Kidney (tissue), 14 donors: ENCODE measurements around the gene THOC6. TPM values are rescaled to one million over a fixed set of nuclear protein-coding genes. Genes with fewer than 3 reads are reported as not detected.

Experiments used
- DNase-seq, 5 donors: peaks; one replicate each; pipeline ENCODE4 v3.0.0-alpha.2; 2013 to 2020
- FAIRE-seq: peaks from 2 replicates; lab custom pipeline; 2012; peaks lifted over from hg19 to GRCh38; lab: Jason Lieb, UNC
- H3K27ac ChIP-seq, 2 donors: one replicate each; pipeline ENCODE4 v1.7.0; 2013; ENCODE audit warnings: low read depth in 2 of 2, low read length in 2 of 2, inconsistent platforms in 1 of 2
- H3K27me3 ChIP-seq: one replicate; pipeline ENCODE4 v1.7.1; 2013; ENCODE audit warnings: low read length, inconsistent platforms; ENCODE audit not compliant: control insufficient read depth, insufficient read depth
- H3K36me3 ChIP-seq, 3 donors: one replicate each; pipeline versions ENCODE4 v1.7.0 to v1.7.1; 2013; ENCODE audit warnings: low read length in 3 of 3, control low read depth in 1 of 3, inconsistent platforms in 1 of 3; ENCODE audit not compliant: insufficient read depth in 3 of 3, control insufficient read depth in 2 of 3
- H3K4me1 ChIP-seq, 3 donors: one replicate each; pipeline versions ENCODE4 v1.7.0 to v1.7.1; 2013; ENCODE audit warnings: low read length in 3 of 3, inconsistent platforms in 1 of 3, low read depth in 1 of 3; ENCODE audit not compliant: control insufficient read depth in 2 of 3, insufficient read depth in 2 of 3
- H3K4me3 ChIP-seq, 3 donors: one replicate each; pipeline versions ENCODE4 v1.7.0 to v1.8.1; 2013; ENCODE audit warnings: low read length in 3 of 3, control low read depth in 1 of 3, inconsistent platforms in 1 of 3
- H3K9ac ChIP-seq, 3 donors: one replicate each; pipeline versions ENCODE4 v1.7.0 to v1.7.1; 2013; ENCODE audit warnings: low read length in 3 of 3, control low read depth in 1 of 3, inconsistent platforms in 1 of 3
- H3K9me3 ChIP-seq, 3 donors: one replicate each; pipeline versions ENCODE4 v1.7.0 to v1.7.1; 2013; ENCODE audit warnings: low read length in 3 of 3, control low read depth in 1 of 3, inconsistent platforms in 1 of 3; ENCODE audit not compliant: control insufficient read depth in 2 of 3, insufficient read depth in 1 of 3
- intact Hi-C: fragments of 100-400 bp; cut with DNase I; formaldehyde crosslinking; loops from one replicate; pipeline ENCODE4 v1.11.1; 2022
- polyA plus RNA-seq: library from polyadenylated mRNA; stranded (reverse); fragments of 350-450 nt; fragmentation: Illumina TruSeq; extraction: RNeasy Lipid Tissue Mini Kit (QIAGEN cat#74804); gene quantifications from one replicate; pipeline ENCODE4 v1.2.3, GENCODE V29; 2014; ENCODE audit warnings: low read depth, low replicate concordance; ENCODE audit not compliant: insufficient read depth
- total RNA-seq: library from RNA; stranded (reverse); fragmentation: NEBNext Ultra II Directional; extraction: Animal tissue kit (Norgen Biotek cat#: 25700); gene quantifications from one replicate; pipeline ENCODE4 v1.2.1, GENCODE V29; 2021
- TF ChIP-seq, protein P1 (sequence below): IDR thresholded peaks from 3 replicates; pipeline ENCODE4 v1.5.1; 2012; ENCODE audit warnings: mild to moderate bottlenecking, moderate library complexity, borderline replicate concordance; ENCODE audit not compliant: insufficient read depth; ENCODE audit errors: extremely low read depth
- donor health status: control.
- donor health status: control.
- donor health status: control.
- donor health status: control.
- donor health status: control.
- donor health status: DM: yes; HTN: yes; CAD: no.
- donor health status: Normal renal cell carcinoma (clear cell type).

THOC6 gene
- total and polyA plus RNA-seq, 2 donors from 2014 or later: 21.2 to 26.1 TPM

DNA sequence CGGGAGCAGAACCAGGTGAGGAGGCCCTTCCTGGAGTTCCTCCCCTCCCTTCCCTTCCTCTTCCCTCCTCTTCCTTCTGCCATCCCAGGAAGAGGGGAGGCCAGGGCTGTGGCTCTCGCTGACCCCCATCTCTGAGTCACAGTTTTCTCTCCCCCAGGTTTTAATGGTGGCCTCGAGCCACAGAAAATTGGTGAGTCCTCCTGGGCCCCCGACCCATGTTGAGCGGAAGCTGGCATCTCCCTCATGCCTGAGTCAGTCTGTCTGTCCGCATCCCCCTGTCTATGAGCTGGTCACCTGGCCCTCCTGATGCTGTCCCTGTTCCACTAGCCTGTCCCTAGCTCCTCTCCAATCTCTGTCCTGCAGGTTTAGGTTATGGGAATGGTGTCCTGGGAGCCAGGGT lies 23.9 kb upstream of the THOC6 start:
- H3K4me1 ChIP-seq: no peaks in the 10 kb centered on the region
- TF ChIP-seq, protein P1, sequence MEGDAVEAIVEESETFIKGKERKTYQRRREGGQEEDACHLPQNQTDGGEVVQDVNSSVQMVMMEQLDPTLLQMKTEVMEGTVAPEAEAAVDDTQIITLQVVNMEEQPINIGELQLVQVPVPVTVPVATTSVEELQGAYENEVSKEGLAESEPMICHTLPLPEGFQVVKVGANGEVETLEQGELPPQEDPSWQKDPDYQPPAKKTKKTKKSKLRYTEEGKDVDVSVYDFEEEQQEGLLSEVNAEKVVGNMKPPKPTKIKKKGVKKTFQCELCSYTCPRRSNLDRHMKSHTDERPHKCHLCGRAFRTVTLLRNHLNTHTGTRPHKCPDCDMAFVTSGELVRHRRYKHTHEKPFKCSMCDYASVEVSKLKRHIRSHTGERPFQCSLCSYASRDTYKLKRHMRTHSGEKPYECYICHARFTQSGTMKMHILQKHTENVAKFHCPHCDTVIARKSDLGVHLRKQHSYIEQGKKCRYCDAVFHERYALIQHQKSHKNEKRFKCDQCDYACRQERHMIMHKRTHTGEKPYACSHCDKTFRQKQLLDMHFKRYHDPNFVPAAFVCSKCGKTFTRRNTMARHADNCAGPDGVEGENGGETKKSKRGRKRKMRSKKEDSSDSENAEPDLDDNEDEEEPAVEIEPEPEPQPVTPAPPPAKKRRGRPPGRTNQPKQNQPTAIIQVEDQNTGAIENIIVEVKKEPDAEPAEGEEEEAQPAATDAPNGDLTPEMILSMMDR: no peak
- no peak overlapping the region for H3K9ac ChIP-seq
- no peaks in the 10 kb centered on the region for H3K27me3 ChIP-seq
- no peaks in the 10 kb centered on the region for H3K9me3 ChIP-seq
- no peak for FAIRE-seq
- intact Hi-C loops: no loop called here
- no peak overlapping the region for H3K4me3 ChIP-seq
- no peaks in the 10 kb centered on the region for H3K36me3 ChIP-seq
- DNase-seq: no peak
- H3K27ac ChIP-seq: no peak overlapping the region

DNA sequence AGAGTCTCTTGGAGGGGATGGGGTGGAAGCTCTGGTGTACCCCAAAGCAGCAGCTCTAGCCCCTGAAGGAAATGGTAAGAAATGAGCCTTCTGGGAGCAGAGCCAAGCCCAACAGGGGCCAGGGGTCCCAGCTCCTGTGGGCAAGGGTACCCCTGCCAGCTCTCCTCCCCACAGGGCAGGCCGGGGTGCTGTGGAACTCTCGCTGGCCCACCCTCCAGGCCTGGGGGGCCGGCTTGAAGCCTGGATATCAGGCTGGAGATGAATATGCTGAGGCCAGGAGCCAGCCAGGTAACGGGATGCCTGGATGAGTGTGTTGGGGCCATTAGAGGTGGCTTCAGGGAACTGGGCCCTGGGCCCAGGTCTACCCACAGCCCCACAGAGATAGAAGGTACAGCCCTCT lies 23.3 kb upstream of the THOC6 start:
- H3K4me1 ChIP-seq: no peaks in the 10 kb centered on the region
- no peaks in the 10 kb centered on the region for H3K36me3 ChIP-seq
- intact Hi-C loops: no loop called here
- FAIRE-seq (no peak), DNase-seq (no peak)
- H3K27ac ChIP-seq: no peak overlapping the region
- TF ChIP-seq, protein P1: no peak
- H3K4me3 ChIP-seq: no peak overlapping the region
- H3K9ac ChIP-seq: no peak overlapping the region
- H3K9me3 ChIP-seq: no peaks in the 10 kb centered on the region
- H3K27me3 ChIP-seq: no peaks in the 10 kb centered on the region

DNA sequence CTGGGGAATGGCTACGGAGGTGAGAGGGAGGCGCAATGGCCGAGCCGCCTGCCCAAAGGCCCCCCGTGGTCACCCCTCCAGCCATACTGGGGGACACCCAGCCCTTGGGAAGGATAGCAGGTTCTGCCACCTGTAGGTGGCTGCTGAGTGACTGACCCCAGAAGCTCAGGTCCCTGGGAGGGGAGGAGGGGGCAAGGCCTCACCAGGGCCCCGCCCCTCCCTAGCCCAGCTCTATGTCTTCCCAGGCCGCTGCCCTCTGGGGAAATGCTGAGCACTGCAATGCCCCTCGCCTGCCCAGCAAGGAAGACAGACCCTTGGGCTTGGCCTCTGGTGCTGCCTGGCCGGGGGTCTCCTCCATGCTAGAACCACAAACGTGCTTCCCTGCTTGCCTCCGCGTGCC lies 22.5 kb upstream of the THOC6 start:
- H3K9me3 ChIP-seq: no peaks in the 10 kb centered on the region
- no peaks in the 10 kb centered on the region for H3K27me3 ChIP-seq
- H3K4me1 ChIP-seq: no peaks in the 10 kb centered on the region
- H3K4me3 ChIP-seq: no peak overlapping the region
- FAIRE-seq (no peak), DNase-seq (no peak)
- no peaks in the 10 kb centered on the region for H3K36me3 ChIP-seq
- intact Hi-C loops: no loop called here
- no peak overlapping the region for H3K9ac ChIP-seq
- no peak overlapping the region for H3K27ac ChIP-seq
- TF ChIP-seq, protein P1: no peak
